Activated T-cell treated with anti-CD3 and anti-CD28 coated beads, Interleukin-2, amount 50 U/mL, for 1 hour (primary cell): ENCODE results near the gene IQCK.
"Not testable (repeated sequence)": the region's sequence is repeated elsewhere in the genome, so short reads cannot be mapped to it uniquely, and the experiment has no call there.

Experiments
- DNase-seq: peaks from one replicate; pipeline ENCODE4 v3.0.0-alpha.2; 2020

The IQCK gene

GRCh38 chr16:19760356-19761060 lies 42.4 kb downstream of the IQCK start:
- DNase-seq, result no peak

DNA sequence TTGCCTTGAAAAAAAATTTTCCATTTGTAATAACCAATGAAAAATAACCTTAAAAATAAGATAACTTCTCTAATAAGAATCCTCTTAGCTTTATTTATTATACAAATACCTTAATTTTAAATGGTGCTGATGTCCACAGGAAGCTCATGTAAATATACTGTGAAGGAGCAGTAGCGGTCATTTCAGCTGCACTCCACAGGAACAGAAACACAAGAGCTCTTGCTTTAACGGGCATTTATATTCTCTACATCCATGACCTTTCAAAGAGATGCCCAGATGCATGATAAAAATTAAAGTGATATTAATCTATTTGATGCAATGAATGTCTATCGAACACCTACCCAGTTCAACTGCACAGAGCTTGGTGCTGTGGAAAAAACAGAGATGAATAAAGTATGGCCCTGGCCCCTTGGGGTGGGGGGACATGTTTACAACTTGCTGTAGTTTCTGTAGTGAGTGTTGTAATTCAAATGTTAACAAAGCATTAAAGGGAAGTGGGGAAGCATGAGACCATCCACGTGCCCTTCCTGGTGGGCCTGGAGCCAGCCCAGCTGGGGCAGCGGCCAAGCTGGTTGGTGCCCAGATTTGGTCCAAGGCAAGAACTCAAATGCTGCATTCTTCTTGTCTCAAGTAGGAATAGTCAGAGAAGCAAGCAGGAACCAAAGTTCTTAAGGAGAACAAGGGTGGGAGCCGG lies 47.9 kb downstream of the IQCK start:
- no peak for DNase-seq

GRCh38 chr16:19766554-19766884 lies 48.4 kb downstream of the IQCK start:
- no peak for DNase-seq

GRCh38 chr16:19766988-19767387 lies 48.9 kb downstream of the IQCK start:
- no peak for DNase-seq

- no peak for DNase-seq
Measured at GRCh38 chr16:19767497-19767896, 49.4 kb downstream of the IQCK start.

DNA sequence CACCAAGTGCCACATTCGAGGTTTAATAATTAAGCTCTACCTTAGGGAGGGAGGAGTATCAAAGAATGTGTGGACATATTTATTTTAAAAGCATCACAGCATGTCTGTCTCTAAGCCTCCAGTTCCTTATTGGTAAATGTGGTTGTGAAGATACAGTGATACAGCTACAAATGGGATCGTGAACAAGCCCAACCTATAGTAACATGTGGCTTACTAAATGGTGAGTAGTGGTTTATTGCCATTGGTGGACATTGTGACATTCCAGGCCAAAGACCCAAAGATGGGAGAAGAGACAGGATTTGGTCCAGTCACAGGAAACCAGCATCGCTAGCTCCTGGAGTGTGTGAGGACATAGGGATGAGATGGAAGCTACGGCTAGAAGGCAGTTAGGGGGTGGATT lies 51.2 kb downstream of the IQCK start:
- no peak for DNase-seq

DNA sequence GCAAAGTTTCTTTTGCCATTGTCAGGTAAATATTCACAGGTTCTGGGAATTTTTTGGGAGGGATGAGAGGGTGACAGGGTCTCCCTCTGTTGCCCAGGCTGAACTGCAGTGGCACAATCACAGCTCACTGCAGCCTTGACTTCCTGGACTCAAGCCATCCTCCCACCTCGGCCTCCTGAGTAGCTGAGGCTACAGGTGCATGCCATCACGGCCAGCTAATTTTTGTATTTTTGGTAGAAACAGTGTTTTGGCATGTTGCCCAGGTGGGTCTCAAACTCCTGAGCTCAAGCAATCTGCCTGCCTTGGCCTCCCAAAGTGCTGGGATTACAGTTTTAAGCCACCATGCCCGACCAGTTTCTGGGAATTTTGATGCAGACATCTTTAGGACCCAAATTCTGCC lies 53.0 kb downstream of the IQCK start:
- no peak for DNase-seq

DNA sequence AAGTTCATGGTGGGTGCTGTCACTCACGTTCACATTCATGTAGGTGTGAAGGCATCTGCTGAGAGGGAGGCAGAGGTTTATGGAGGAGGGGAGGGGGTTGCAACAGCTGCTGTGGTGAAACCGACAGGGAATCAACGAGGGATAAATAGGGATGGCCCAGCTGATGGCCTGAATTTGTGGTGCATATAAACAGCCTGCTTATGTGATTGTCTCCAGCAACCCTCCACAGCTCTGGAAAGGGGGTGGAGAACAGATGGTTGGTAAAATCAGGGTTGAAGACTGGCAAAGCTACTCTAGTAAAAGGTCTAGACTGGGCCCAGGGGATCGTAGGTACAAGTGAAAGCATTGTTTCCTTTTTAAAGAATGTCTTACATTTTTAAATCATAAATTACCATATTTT lies 53.7 kb downstream of the IQCK start:
- DNase-seq, result no peak

DNA sequence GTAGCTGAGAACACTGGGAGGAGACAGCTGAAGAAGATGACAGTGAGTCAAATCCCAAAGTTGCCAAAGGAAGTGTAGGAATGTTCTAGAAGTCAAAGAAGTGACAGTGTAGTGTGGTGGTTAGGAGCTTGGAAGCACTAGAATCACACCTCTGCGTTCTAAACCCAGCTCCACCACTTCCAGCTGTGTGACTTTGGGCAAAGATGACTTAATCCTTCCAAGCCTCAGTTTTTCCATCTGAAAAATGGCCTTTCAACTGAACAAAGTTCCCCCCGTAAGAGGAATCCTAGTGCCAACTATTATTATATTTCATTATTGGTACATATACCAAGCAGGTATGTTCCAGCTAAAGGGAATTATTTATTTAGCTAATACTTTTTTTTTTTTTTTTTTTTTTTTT lies 56.0 kb downstream of the IQCK start:
- DNase-seq, result no peak

DNA sequence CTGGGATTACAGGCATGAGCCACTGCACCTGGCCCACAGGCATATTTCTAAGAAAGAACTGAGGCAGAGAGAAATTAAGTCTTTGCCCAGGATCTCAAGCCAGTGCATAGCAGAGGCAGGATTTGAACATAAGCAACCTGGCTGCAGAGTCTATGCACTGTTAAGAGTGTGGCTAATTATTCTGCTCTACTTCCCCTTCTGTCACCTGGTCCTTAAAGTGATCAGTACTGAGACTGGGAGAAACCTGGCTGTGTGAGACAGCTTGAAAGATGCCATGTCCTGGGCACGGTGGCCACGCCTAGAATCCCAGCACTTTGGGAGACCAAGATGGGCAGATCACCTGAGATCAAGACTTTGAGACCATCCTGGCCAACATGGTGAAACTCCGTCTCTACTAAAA lies 58.1 kb downstream of the IQCK start:
- DNase-seq, result no peak

DNA sequence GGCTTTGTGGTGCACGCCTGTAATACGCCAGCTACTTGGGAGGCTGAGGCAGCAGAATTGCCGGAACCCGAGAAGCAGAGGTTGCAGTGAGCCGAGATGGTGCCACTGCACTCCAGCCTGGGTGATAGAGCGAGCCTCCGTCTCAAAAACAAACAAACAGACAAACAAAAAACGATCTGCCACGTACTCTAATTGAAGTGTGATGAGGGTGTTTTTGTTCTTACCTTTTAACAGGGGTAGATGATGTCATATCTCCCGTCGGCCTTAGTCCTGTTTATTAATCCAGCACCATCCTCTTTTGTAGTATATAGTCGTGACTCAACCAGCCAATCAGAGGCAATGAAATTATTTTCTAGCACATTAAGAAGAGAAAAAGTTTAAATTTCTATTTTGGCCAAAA lies 58.5 kb downstream of the IQCK start:
- DNase-seq, result no peak

DNA sequence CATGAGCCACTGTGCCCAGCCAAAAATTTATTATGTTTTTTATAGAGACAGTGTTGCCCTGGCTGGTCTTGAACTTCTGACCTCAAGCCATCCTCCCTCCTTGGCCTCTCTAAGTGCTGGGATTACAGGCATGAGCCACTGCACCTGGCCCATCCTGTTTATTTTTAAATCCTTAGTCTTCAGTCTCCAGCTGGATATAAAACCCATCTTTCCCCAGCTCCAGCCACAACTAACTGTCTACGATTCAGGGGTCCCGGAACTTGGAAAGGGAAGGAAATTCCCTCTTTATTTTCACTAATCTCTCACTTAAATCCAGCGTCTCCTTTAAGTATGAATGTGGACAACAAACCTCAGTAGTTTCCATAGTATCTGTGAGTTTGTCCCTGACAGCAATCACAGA lies 62.2 kb downstream of the IQCK start:
- no peak for DNase-seq

GRCh38 chr16:19781226-19781625 lies 63.2 kb downstream of the IQCK start:
- DNase-seq, result no peak

DNA sequence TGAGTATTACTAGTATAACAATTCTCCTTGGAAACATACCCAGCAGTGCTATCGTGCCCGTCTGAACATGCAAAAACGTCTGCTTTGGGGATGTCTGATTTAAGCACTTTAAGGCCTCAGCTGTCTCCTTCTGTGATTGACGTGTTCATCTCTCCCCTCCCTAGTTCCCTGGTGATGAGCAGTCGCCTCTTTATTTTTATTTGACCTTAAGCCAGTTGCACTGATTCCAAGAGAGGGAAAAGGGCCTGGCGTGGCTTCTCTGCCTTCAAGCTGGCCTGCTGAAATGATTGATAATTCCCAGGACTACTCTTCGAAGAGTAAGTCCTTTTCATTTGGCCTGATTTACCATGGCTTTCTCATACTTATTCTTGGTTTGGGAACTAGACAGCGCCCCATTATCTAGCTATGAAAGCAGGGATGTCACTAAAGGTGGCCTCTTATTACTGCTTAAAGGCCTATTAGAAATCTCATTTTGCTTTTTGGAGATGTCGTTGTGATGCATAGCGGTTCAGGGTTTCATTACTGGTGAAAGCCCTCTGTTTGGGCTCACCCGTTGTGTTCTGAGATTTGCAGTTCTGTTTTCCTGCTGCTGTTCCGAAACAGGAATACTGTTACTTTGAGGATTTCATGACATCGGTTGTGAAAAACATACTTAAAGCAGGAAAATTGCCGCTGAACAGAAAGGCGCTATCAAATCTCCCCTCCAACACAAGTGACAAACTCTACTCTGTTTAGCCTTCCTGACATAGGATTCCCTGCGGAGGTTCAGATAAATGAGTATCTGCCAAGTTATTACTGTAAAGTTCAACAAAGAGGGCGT lies 65.5 kb downstream of the IQCK start:
- no peak for DNase-seq

- DNase-seq, result no peak
Measured at GRCh38 chr16:19784183-19784736, 66.2 kb downstream of the IQCK start.

- DNase-seq, result no peak
Measured at GRCh38 chr16:19785081-19785480, 67.0 kb downstream of the IQCK start.

DNA sequence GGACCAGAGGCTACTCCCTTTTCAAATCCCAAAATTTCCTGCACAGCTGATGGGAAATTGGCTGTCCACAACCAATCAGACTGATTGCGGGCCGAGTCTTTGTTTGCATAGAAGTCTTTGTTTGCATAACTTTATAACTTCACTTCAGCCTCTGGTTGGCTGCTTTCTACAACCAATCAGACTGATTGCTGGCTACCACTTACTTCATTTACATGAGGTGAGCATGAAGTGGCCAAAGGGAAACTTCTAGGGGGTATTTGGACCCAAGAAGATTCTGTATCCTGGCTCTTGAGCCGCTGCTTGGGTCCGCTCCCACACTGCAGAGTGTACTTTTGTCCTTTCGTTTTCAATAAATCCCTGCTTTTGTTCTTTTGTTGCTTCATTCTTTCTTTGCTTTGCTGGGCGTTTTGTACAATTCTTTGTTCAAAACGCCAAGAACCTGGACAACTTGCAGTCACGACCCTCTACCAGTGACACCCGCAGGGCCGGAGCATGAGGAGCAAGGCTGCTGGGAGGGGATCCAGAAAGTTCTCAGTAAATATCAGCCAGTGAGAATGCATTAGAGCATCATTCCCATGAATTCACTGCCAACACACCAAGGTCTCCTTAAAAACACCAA lies 67.5 kb downstream of the IQCK start:
- DNase-seq, result no peak

DNA sequence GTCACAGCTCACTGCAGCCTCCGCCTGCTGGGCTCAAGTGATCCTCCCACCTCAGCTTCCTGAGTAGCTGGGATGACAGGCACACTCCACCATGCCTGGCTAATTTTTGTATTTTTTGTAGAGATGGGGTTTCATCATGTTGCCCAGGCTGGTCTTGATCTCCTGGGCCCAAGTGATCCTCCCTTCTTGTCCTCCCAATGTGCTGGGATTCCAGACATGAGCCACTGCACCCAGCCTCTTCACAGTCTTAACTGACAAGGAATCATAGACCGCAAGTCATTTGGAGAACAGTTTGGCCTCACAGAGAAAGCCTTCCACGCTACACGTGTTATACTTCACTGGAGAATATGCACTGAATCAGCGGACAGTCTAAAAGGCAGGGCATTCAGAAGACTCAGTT lies 83.3 kb downstream of the IQCK start:
- not testable (repeated sequence) for DNase-seq

DNA sequence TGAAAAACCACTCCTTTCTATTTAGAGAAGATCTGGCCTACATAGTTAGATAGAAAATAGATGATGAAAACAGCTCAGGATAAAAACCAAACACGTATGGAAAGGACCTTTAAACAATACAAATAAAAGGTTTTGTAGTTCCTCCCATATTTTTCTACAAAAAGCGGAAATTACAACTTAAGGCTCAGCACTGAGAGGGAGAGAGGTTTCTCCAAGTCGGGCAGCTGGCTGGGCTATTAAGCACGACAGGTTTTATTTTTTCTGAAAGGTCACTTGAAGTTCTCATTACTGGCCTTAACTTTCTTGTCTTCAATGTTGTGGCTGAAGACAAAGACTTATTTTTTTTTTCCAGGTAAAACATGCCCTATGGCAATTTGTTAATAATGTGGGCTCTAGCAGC lies 83.8 kb downstream of the IQCK start:
- DNase-seq, result not testable (repeated sequence)

DNA sequence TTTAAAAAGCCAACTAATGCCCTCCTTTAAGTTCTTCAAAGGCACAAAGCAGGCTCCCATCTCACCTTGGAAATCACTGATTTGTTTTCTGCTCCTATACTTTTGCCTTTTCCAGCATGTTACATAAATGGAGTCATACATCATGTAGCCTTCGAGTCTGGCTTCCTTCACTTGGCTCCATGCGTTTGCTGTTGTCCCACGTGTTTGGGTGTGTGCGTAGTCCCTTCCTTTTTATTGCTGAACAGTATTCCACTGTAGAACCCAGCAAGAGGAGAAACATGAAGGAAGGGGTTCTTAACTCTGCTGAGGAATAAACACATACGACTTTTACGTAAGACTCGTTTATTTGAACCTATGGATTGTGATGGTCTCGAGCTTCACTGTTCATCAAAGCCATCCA lies 84.5 kb downstream of the IQCK start:
- DNase-seq, result no peak

DNA sequence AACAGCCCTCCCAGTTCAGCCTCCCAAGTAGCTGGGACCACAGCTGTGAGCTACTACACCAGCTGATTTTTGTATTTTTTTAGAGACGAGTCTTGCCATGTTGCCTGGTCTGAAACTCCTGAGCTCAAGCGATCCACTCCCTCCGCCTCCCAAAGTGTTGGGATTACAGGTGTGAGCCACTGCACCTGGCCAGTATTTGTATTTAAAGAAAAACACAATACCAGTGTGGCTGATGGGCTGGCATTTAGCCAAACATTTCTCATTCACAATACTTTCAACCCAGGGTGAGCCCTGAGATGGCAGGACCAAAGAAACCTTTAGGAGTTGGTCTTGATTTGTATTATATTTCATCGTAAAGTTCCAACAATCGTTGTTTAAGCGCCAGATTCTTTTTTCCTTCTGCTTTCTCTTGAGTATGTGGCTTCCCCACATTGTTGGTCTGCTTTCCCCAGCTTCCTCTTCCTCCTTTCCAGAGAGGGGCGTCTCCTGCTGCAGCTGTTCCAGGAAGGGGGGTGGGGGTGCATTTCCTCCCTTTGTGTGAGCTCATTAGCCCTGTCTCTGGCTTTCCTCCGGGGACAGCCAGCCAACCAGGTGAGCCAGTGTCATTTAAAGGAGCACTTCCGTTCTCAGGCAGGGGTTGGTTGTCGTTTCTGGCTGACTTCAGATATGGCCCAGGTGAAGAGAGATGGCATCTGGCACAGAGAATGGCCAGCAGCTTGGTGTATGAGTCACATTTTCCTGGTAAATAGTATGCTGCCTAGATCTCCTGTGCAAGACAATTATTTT lies 86.7 kb downstream of the IQCK start:
- peak; percentile 32 for DNase-seq

- DNase-seq, result no peak
Measured at GRCh38 chr16:19805459-19806162, 87.5 kb downstream of the IQCK start.
